ENCODE measurements around the gene RPUSD4.

Gene RPUSD4

GRCh38 chr11:126156814-126157213 lies 54.6 kb downstream of the RPUSD4 start:
- H3K9me3 Mint-ChIP-seq = peaks cover 6% of the 10 kb centered on the region
- H3K36me3 Mint-ChIP-seq = peaks cover 4% of the 10 kb centered on the region
- no peak overlapping the region for H3K27ac Mint-ChIP-seq
- no peak overlapping the region for H3K4me3 Mint-ChIP-seq
- H3K4me1 Mint-ChIP-seq = no peaks in the 10 kb centered on the region
- H3K27me3 Mint-ChIP-seq = no peaks in the 10 kb centered on the region

- peaks cover 4% of the 10 kb centered on the region for H3K36me3 Mint-ChIP-seq
- H3K9me3 Mint-ChIP-seq = peaks cover 6% of the 10 kb centered on the region
- H3K4me3 Mint-ChIP-seq = no peak overlapping the region
- no peaks in the 10 kb centered on the region for H3K4me1 Mint-ChIP-seq
- no peaks in the 10 kb centered on the region for H3K27me3 Mint-ChIP-seq
- no peak overlapping the region for H3K27ac Mint-ChIP-seq
Observed at GRCh38 chr11:126155402-126156187, 55.9 kb downstream of the RPUSD4 start.

- Mint-ChIP-seq H3K27ac (no peak overlapping the region), H3K36me3 (peaks cover 4% of the 10 kb centered on the region), H3K4me3 (no peak overlapping the region), H3K27me3 (peaks cover 1% of the 10 kb centered on the region), H3K9me3 (peaks cover 6% of the 10 kb centered on the region), H3K4me1 (no peaks in the 10 kb centered on the region)
Observed at GRCh38 chr11:126154691-126155090, 56.8 kb downstream of the RPUSD4 start.

- no peak overlapping the region for H3K4me3 Mint-ChIP-seq
- H3K27ac Mint-ChIP-seq = no peak overlapping the region
- peaks cover 1% of the 10 kb centered on the region for H3K27me3 Mint-ChIP-seq
- H3K36me3 Mint-ChIP-seq = peaks cover 4% of the 10 kb centered on the region
- no peaks in the 10 kb centered on the region for H3K4me1 Mint-ChIP-seq
- peaks cover 6% of the 10 kb centered on the region for H3K9me3 Mint-ChIP-seq
Observed at GRCh38 chr11:126153972-126154371, 57.5 kb downstream of the RPUSD4 start.

- Mint-ChIP-seq H3K27me3 (peaks cover 1% of the 10 kb centered on the region), H3K9me3 (peaks cover 6% of the 10 kb centered on the region), H3K36me3 (peaks cover 4% of the 10 kb centered on the region), H3K27ac (no peak overlapping the region), H3K4me1 (no peaks in the 10 kb centered on the region), H3K4me3 (no peak overlapping the region)
Observed at GRCh38 chr11:126153006-126153405, 58.4 kb downstream of the RPUSD4 start.

GRCh38 chr11:126152586-126152985 lies 58.9 kb downstream of the RPUSD4 start:
- H3K36me3 Mint-ChIP-seq = peaks cover 4% of the 10 kb centered on the region
- H3K4me1 Mint-ChIP-seq = no peaks in the 10 kb centered on the region
- H3K27me3 Mint-ChIP-seq = peaks cover 1% of the 10 kb centered on the region
- no peak overlapping the region for H3K4me3 Mint-ChIP-seq
- no peak overlapping the region for H3K27ac Mint-ChIP-seq
- peaks cover 6% of the 10 kb centered on the region for H3K9me3 Mint-ChIP-seq

- H3K27me3 Mint-ChIP-seq = peaks cover 1% of the 10 kb centered on the region
- no peaks in the 10 kb centered on the region for H3K4me1 Mint-ChIP-seq
- H3K9me3 Mint-ChIP-seq = peaks cover 6% of the 10 kb centered on the region
- no peak overlapping the region for H3K4me3 Mint-ChIP-seq
- H3K36me3 Mint-ChIP-seq = peaks cover 4% of the 10 kb centered on the region
- no peak overlapping the region for H3K27ac Mint-ChIP-seq
Observed at GRCh38 chr11:126152152-126152551, 59.3 kb downstream of the RPUSD4 start.
